Activated naive CD8-positive, alpha-beta T cell treated with anti-CD3 and anti-CD28 coated beads, Interleukin-2, amount 50 U/mL, for 24 hours (primary cell): Measurements from ENCODE around the gene MFSD6.
"Not testable (repeated sequence)": the region's sequence is repeated elsewhere in the genome, so short reads cannot be mapped to it uniquely, and the experiment has no call there.

ENCODE experiments used
- ATAC-seq: fragments of 150-1000 bp; cut with Tn5 transposase; one replicate; pipeline ENCODE4 v1.10.0; 2021
- DNase-seq: peaks from one replicate; pipeline ENCODE4 v3.0.0; 2021
- H3K27ac Mint-ChIP-seq: one replicate; pipeline ENCODE4 v1.8.0; 2021; ENCODE audit warnings: mild to moderate bottlenecking, mixed read lengths
- H3K27me3 Mint-ChIP-seq: one replicate; pipeline ENCODE4 v1.8.0; 2021; ENCODE audit warnings: mixed read lengths
- H3K36me3 Mint-ChIP-seq: one replicate; pipeline ENCODE4 v1.8.0; 2021; ENCODE audit warnings: low read depth, mixed read lengths
- H3K4me1 Mint-ChIP-seq: one replicate; pipeline ENCODE4 v1.8.0; 2021; ENCODE audit warnings: mixed read lengths
- H3K4me3 Mint-ChIP-seq: one replicate; pipeline ENCODE4 v1.8.0; 2021; ENCODE audit warnings: mild to moderate bottlenecking, moderate library complexity, mixed read lengths
- H3K9me3 Mint-ChIP-seq: one replicate; pipeline ENCODE4 v1.8.0; 2021; ENCODE audit warnings: mixed read lengths

MFSD6 gene

GRCh38 chr2:190456833-190457232 is 48.7 kb downstream of the MFSD6 start:
- DNase-seq (no peak), ATAC-seq (no peak)
- H3K27ac Mint-ChIP-seq, result no peak overlapping the region
- H3K36me3 Mint-ChIP-seq, result peaks cover 35% of the 10 kb centered on the region
- no peaks in the 10 kb centered on the region for H3K9me3 Mint-ChIP-seq
- H3K27me3 Mint-ChIP-seq, result no peaks in the 10 kb centered on the region
- H3K4me1 Mint-ChIP-seq, result peaks cover 47% of the 10 kb centered on the region
- H3K4me3 Mint-ChIP-seq, result no peak overlapping the region

GRCh38 chr2:190457256-190457655 is 49.1 kb downstream of the MFSD6 start:
- peaks cover 46% of the 10 kb centered on the region for H3K4me1 Mint-ChIP-seq
- no peaks in the 10 kb centered on the region for H3K27me3 Mint-ChIP-seq
- DNase-seq (no peak), ATAC-seq (no peak)
- no peak overlapping the region for H3K4me3 Mint-ChIP-seq
- H3K36me3 Mint-ChIP-seq, result peaks cover 35% of the 10 kb centered on the region
- no peak overlapping the region for H3K27ac Mint-ChIP-seq
- H3K9me3 Mint-ChIP-seq, result no peaks in the 10 kb centered on the region

- ATAC-seq (no peak), DNase-seq (no peak)
- Mint-ChIP-seq H3K9me3 (no peaks in the 10 kb centered on the region), H3K27me3 (no peaks in the 10 kb centered on the region), H3K27ac (no peak overlapping the region), H3K4me1 (peaks cover 39% of the 10 kb centered on the region), H3K4me3 (no peak overlapping the region), H3K36me3 (peaks cover 33% of the 10 kb centered on the region)
Observed at GRCh38 chr2:190458352-190459107, 50.4 kb downstream of the MFSD6 start.

GRCh38 chr2:190459881-190460280 is 51.7 kb downstream of the MFSD6 start:
- no peaks in the 10 kb centered on the region for H3K9me3 Mint-ChIP-seq
- peaks cover 47% of the 10 kb centered on the region for H3K4me1 Mint-ChIP-seq
- H3K4me3 Mint-ChIP-seq, result no peak overlapping the region
- H3K27ac Mint-ChIP-seq, result no peak overlapping the region
- ATAC-seq (no peak), DNase-seq (no peak)
- no peaks in the 10 kb centered on the region for H3K27me3 Mint-ChIP-seq
- peaks cover 25% of the 10 kb centered on the region for H3K36me3 Mint-ChIP-seq

- H3K27ac Mint-ChIP-seq, result no peak overlapping the region
- peaks cover 49% of the 10 kb centered on the region for H3K4me1 Mint-ChIP-seq
Observed at GRCh38 chr2:190460487-190460886, 52.3 kb downstream of the MFSD6 start.

GRCh38 chr2:190462181-190462580 is 54.0 kb downstream of the MFSD6 start:
- no peak overlapping the region for H3K27ac Mint-ChIP-seq
- H3K4me1 Mint-ChIP-seq, result peaks cover 58% of the 10 kb centered on the region
- no peak for ATAC-seq
- H3K27me3 Mint-ChIP-seq, result no peaks in the 10 kb centered on the region
- DNase-seq, result no peak
- H3K9me3 Mint-ChIP-seq, result no peaks in the 10 kb centered on the region
- peaks cover 22% of the 10 kb centered on the region for H3K36me3 Mint-ChIP-seq
- no peak overlapping the region for H3K4me3 Mint-ChIP-seq

More at GRCh38 chr2:190460487-190460886, 52.3 kb downstream of the MFSD6 start:
- Mint-ChIP-seq H3K9me3 (no peaks in the 10 kb centered on the region), H3K27me3 (no peaks in the 10 kb centered on the region), H3K36me3 (peaks cover 23% of the 10 kb centered on the region), H3K4me3 (no peak overlapping the region)
- DNase-seq, result no peak
- no peak for ATAC-seq

- Mint-ChIP-seq H3K4me1 (peaks cover 62% of the 10 kb centered on the region), H3K4me3 (no peak overlapping the region), H3K27me3 (no peaks in the 10 kb centered on the region), H3K27ac (no peak overlapping the region), H3K36me3 (peaks cover 21% of the 10 kb centered on the region), H3K9me3 (no peaks in the 10 kb centered on the region)
- DNase-seq, result no peak
- ATAC-seq, result no peak
Observed at GRCh38 chr2:190462611-190463010, 54.5 kb downstream of the MFSD6 start.

- H3K9me3 Mint-ChIP-seq, result no peaks in the 10 kb centered on the region
- H3K27ac Mint-ChIP-seq, result no peak overlapping the region
- peaks cover 65% of the 10 kb centered on the region for H3K4me1 Mint-ChIP-seq
Observed at GRCh38 chr2:190465060-190465459, 56.9 kb downstream of the MFSD6 start.

GRCh38 chr2:190466819-190467446 is 58.8 kb downstream of the MFSD6 start:
- Mint-ChIP-seq H3K27me3 (no peaks in the 10 kb centered on the region), H3K9me3 (no peaks in the 10 kb centered on the region), H3K27ac (peak overlapping the region; percentile 36), H3K36me3 (peaks cover 24% of the 10 kb centered on the region), H3K4me1 (peaks cover 55% of the 10 kb centered on the region), H3K4me3 (no peak overlapping the region)
- ATAC-seq (no peak), DNase-seq (no peak)

More at GRCh38 chr2:190465060-190465459, 56.9 kb downstream of the MFSD6 start:
- H3K36me3 Mint-ChIP-seq, result peaks cover 17% of the 10 kb centered on the region
- ATAC-seq, result no peak
- no peaks in the 10 kb centered on the region for H3K27me3 Mint-ChIP-seq
- H3K4me3 Mint-ChIP-seq, result no peak overlapping the region
- DNase-seq, result no peak

- Mint-ChIP-seq H3K27ac (peak overlapping the region; percentile 13), H3K4me1 (peaks cover 56% of the 10 kb centered on the region), H3K36me3 (peaks cover 31% of the 10 kb centered on the region), H3K4me3 (no peak overlapping the region), H3K27me3 (no peaks in the 10 kb centered on the region), H3K9me3 (peaks cover 6% of the 10 kb centered on the region)
- ATAC-seq (no peak), DNase-seq (no peak)
Observed at GRCh38 chr2:190467575-190468083, 59.5 kb downstream of the MFSD6 start.

GRCh38 chr2:190468354-190468753 is 60.2 kb downstream of the MFSD6 start:
- peak overlapping the region; percentile 13 for H3K27ac Mint-ChIP-seq
- not testable (repeated sequence) for H3K4me3 Mint-ChIP-seq

GRCh38 chr2:190468814-190469569 is 60.8 kb downstream of the MFSD6 start:
- Mint-ChIP-seq H3K27me3 (no peaks in the 10 kb centered on the region), H3K4me1 (peaks cover 56% of the 10 kb centered on the region), H3K27ac (no peak overlapping the region), H3K9me3 (peaks cover 6% of the 10 kb centered on the region), H3K36me3 (peaks cover 42% of the 10 kb centered on the region), H3K4me3 (no peak overlapping the region)
- ATAC-seq (no peak), DNase-seq (no peak)

More at GRCh38 chr2:190468354-190468753, 60.2 kb downstream of the MFSD6 start:
- peaks cover 56% of the 10 kb centered on the region for H3K4me1 Mint-ChIP-seq
- not testable (repeated sequence) for H3K9me3 Mint-ChIP-seq, ATAC-seq, DNase-seq, H3K27me3 Mint-ChIP-seq
- peaks cover 36% of the 10 kb centered on the region for H3K36me3 Mint-ChIP-seq

GRCh38 chr2:190469771-190470170 is 61.6 kb downstream of the MFSD6 start:
- Mint-ChIP-seq H3K27me3 (no peaks in the 10 kb centered on the region), H3K27ac (no peak overlapping the region), H3K9me3 (peaks cover 6% of the 10 kb centered on the region), H3K4me3 (no peak overlapping the region), H3K36me3 (peaks cover 42% of the 10 kb centered on the region), H3K4me1 (peaks cover 49% of the 10 kb centered on the region)
- ATAC-seq (no peak), DNase-seq (no peak)

- H3K36me3 Mint-ChIP-seq, result peaks cover 42% of the 10 kb centered on the region
- H3K4me1 Mint-ChIP-seq, result peaks cover 44% of the 10 kb centered on the region
- ATAC-seq, result no peak
Observed at GRCh38 chr2:190470256-190470826, 62.2 kb downstream of the MFSD6 start.

More at GRCh38 chr2:190470256-190470826, 62.2 kb downstream of the MFSD6 start:
- DNase-seq, result no peak
- no peak overlapping the region for H3K27ac Mint-ChIP-seq
- no peaks in the 10 kb centered on the region for H3K27me3 Mint-ChIP-seq
- H3K9me3 Mint-ChIP-seq, result peaks cover 6% of the 10 kb centered on the region
- no peak overlapping the region for H3K4me3 Mint-ChIP-seq
